OCI-LY7 (cell line): ENCODE results near the gene WDR70.

Experiments
- EZH2phosphoT487 ChIP-seq: fragments of 200-600 bp; sonication (generic); IDR thresholded peaks from 2 replicates; pipeline ENCODE4 v1.6.1; 2018; ENCODE audit warnings: low read depth, borderline replicate concordance, mild to moderate bottlenecking, mixed run types, antibody characterized with exemption, low read length, moderate library complexity, mixed read lengths
- TF ChIP-seq, protein P1 (sequence below): fragments of 200-600 bp; sonication (generic); conservative IDR thresholded peaks from 2 replicates; pipeline ENCODE4 v1.5.1; 2014; ENCODE audit warnings: mild to moderate bottlenecking, antibody characterized with exemption, low read length, moderate library complexity, mixed read lengths

DNA sequence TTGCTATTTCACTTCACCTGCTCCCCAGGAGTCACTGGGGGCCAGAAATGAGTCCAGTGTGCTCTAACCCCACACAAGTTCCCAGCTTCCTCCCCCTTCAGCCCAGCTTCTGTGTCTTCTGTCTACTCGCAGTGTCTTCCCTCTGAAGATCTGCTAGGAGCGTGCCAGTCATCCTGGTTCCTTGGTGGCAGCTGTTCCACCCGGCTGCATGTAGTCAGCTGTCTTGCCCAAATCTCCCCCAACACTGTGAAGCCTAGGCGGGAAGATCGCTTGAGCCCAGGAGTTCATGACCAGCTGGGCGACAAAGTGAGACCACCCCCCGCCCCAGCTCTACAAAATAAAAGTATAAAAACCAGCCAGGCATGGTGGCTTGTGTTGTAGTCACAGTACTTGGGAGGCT lies 306.7 kb downstream of the WDR70 start:
- TF ChIP-seq, protein P1, sequence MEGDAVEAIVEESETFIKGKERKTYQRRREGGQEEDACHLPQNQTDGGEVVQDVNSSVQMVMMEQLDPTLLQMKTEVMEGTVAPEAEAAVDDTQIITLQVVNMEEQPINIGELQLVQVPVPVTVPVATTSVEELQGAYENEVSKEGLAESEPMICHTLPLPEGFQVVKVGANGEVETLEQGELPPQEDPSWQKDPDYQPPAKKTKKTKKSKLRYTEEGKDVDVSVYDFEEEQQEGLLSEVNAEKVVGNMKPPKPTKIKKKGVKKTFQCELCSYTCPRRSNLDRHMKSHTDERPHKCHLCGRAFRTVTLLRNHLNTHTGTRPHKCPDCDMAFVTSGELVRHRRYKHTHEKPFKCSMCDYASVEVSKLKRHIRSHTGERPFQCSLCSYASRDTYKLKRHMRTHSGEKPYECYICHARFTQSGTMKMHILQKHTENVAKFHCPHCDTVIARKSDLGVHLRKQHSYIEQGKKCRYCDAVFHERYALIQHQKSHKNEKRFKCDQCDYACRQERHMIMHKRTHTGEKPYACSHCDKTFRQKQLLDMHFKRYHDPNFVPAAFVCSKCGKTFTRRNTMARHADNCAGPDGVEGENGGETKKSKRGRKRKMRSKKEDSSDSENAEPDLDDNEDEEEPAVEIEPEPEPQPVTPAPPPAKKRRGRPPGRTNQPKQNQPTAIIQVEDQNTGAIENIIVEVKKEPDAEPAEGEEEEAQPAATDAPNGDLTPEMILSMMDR, result no peak
- no peak for TF ChIP-seq EZH2phosphoT487
